Fibroblast of lung (primary cell): ENCODE data around the gene CCDC102A. TPM values are rescaled to one million over a fixed set of nuclear protein-coding genes. Genes with fewer than 3 reads are reported as not detected.

Source experiments
- DNase-seq, 2 donors: peaks; one replicate each; pipeline versions ENCODE4 v3.0.0 to v3.0.0-alpha.2; 2010; ENCODE audit warnings: low read depth in 2 of 2
- H2AFZ ChIP-seq: 2 replicates; pipeline ENCODE4 v1.5.1; 2012; ENCODE audit warnings: low read length, control low read depth, inconsistent platforms
- H3K27ac ChIP-seq: 2 replicates; pipeline ENCODE4 v1.5.1; 2011; ENCODE audit warnings: low read length, control low read depth; ENCODE audit not compliant: insufficient read depth
- H3K27me3 ChIP-seq: 2 replicates; pipeline ENCODE4 v1.5.1; 2011; ENCODE audit warnings: mild to moderate bottlenecking, low read length; ENCODE audit not compliant: control insufficient read depth, insufficient read depth
- H3K36me3 ChIP-seq: 2 replicates; pipeline ENCODE4 v1.5.1; 2011; ENCODE audit warnings: low read length; ENCODE audit not compliant: control insufficient read depth, insufficient read depth
- H3K4me1 ChIP-seq: 2 replicates; pipeline ENCODE4 v1.5.1; 2011; ENCODE audit warnings: low read length; ENCODE audit not compliant: control insufficient read depth, insufficient read depth; ENCODE audit errors: extremely low read depth
- H3K4me2 ChIP-seq: 2 replicates; pipeline ENCODE4 v1.5.1; 2011; ENCODE audit warnings: low read length, control low read depth; ENCODE audit not compliant: insufficient read depth; ENCODE audit errors: extremely low read depth
- H3K4me3 ChIP-seq, 4 experiments: fragments of 200-600 bp in 1 of 4; sonication (generic) in 1 of 4; replicated peaks in 1 of 4; 2 replicates each; pipeline ENCODE4 v1.5.1; 2011 to 2016; ENCODE audit warnings: low read length in 4 of 4, low read depth in 3 of 4, mild to moderate bottlenecking in 3 of 4, control low read depth in 2 of 4, inconsistent platforms in 1 of 4, mixed read lengths in 1 of 4; ENCODE audit not compliant: insufficient read depth in 1 of 4; ENCODE audit errors: control extremely low read depth in 1 of 4
- H3K79me2 ChIP-seq: 2 replicates; pipeline ENCODE4 v1.5.1; 2012; ENCODE audit warnings: mild to moderate bottlenecking, low read length, inconsistent platforms; ENCODE audit not compliant: control insufficient read depth, insufficient read depth
- H3K9ac ChIP-seq: 2 replicates; pipeline ENCODE4 v1.5.1; 2011; ENCODE audit warnings: mild to moderate bottlenecking, low read length, control low read depth; ENCODE audit not compliant: insufficient read depth
- H3K9me3 ChIP-seq: 2 replicates; pipeline ENCODE4 v1.5.1; 2012; ENCODE audit warnings: low read depth, low read length; ENCODE audit not compliant: control insufficient read depth, insufficient read depth
- H4K20me1 ChIP-seq: 2 replicates; pipeline ENCODE4 v1.5.1; 2011; ENCODE audit warnings: low read length; ENCODE audit not compliant: control insufficient read depth, insufficient read depth; ENCODE audit errors: extremely low read depth
- EZH2 ChIP-seq: IDR thresholded peaks from 2 replicates; pipeline ENCODE4 v1.5.1; 2012; ENCODE audit warnings: low read length, control low read depth, mild to moderate bottlenecking; ENCODE audit errors: missing control alignments
- polyA plus RNA-seq, 2 donors: library from polyadenylated mRNA; depleted of rRNA in 1 of 2; stranded (reverse) in 1 of 2; unstranded in 1 of 2; fragments of >200 nt; gene quantifications; 2 replicates each; pipeline ENCODE4 v1.2.1, GENCODE V29; 2011 to 2012; ENCODE audit warnings: missing spikeins in 1 of 2
- total RNA-seq: library from RNA; depleted of rRNA; stranded (reverse); fragments of >200 nt; gene quantifications from 2 replicates; pipeline ENCODE4 v1.2.1, GENCODE V29; 2014
- TF ChIP-seq, protein P1 (sequence below), 2 donors: IDR thresholded peaks in 1 of 2; conservative IDR thresholded peaks in 1 of 2; 1 replicate in 1 of 2; 2 replicates in 1 of 2; pipeline ENCODE4 v1.5.1; 2011 to 2012; ENCODE audit warnings: low read length in 2 of 2, control low read depth in 1 of 2, inconsistent platforms in 1 of 2, low read depth in 1 of 2, mild to moderate bottlenecking in 1 of 2

CCDC102A gene
- total and polyA plus RNA-seq, 2 donors (not counting 1 experiment from before 2014, with no cell fraction given) = 7.1 to 16.7 TPM

DNA sequence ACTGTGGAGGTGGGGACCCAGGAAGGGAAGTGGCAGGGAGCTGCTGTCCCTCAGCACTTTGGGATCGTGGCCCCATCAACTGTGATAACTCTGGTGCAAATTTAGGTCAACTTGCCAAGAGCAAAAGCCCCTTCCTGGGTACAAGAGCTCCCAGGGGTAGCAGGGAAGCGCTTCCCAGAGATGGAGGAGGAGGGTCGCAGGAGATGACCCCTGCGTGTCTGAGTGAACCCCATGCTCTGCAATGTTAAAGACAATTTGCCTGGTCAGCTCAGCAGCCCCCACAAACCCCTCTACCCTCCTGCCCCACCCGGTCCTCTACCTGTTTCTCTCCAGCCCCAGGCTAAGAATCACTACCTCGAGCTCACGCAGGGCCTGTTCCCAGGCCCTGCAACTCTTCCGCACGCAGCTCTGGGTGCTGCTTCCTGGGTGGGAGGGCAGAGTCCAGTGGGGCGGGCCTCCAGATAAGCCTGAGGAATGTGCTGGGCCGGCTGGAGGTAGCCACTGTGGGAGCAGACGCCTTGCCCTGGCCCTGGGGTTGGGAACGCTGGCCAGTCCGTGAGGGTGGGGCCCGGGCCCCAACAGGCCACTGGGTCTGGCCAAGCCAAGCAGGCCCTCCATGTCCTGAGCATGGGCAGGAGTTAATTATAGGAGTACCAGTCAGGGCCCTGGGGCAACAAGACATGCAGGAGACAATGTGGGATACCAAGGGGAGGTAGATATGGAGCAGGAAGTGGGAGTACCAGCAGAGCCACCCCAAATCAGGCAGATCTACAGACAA is 56.2 kb downstream of the CCDC102A start:
- H4K20me1 ChIP-seq = no peaks in the 10 kb centered on the region
- TF ChIP-seq, protein P1, sequence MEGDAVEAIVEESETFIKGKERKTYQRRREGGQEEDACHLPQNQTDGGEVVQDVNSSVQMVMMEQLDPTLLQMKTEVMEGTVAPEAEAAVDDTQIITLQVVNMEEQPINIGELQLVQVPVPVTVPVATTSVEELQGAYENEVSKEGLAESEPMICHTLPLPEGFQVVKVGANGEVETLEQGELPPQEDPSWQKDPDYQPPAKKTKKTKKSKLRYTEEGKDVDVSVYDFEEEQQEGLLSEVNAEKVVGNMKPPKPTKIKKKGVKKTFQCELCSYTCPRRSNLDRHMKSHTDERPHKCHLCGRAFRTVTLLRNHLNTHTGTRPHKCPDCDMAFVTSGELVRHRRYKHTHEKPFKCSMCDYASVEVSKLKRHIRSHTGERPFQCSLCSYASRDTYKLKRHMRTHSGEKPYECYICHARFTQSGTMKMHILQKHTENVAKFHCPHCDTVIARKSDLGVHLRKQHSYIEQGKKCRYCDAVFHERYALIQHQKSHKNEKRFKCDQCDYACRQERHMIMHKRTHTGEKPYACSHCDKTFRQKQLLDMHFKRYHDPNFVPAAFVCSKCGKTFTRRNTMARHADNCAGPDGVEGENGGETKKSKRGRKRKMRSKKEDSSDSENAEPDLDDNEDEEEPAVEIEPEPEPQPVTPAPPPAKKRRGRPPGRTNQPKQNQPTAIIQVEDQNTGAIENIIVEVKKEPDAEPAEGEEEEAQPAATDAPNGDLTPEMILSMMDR (conservative IDR thresholded peaks at IDR 0.05 in 1 of 2, IDR thresholded peaks at IDR 0.05 in 1 of 2; ENCODE audit: low read depth in 1 of 2, low read length in 2 of 2) = no peak
- no peak for TF ChIP-seq EZH2
- H3K9me3 ChIP-seq = no peaks in the 10 kb centered on the region
- no peaks in the 10 kb centered on the region for H3K27me3 ChIP-seq
- H3K36me3 ChIP-seq = peaks cover 2% of the 10 kb centered on the region
- H3K4me2 ChIP-seq = peak overlapping the region; percentile 83
- H3K79me2 ChIP-seq = no peaks in the 10 kb centered on the region
- H3K4me3 ChIP-seq = peak overlapping the region; percentile 41 to 65 (median 53)
- H3K27ac ChIP-seq = no peak overlapping the region
- peak overlapping the region; percentile 30 for H2AFZ ChIP-seq
- DNase-seq = peak; percentile 14 to 62
- H3K4me1 ChIP-seq = peaks cover 16% of the 10 kb centered on the region
- H3K9ac ChIP-seq = no peak overlapping the region

DNA sequence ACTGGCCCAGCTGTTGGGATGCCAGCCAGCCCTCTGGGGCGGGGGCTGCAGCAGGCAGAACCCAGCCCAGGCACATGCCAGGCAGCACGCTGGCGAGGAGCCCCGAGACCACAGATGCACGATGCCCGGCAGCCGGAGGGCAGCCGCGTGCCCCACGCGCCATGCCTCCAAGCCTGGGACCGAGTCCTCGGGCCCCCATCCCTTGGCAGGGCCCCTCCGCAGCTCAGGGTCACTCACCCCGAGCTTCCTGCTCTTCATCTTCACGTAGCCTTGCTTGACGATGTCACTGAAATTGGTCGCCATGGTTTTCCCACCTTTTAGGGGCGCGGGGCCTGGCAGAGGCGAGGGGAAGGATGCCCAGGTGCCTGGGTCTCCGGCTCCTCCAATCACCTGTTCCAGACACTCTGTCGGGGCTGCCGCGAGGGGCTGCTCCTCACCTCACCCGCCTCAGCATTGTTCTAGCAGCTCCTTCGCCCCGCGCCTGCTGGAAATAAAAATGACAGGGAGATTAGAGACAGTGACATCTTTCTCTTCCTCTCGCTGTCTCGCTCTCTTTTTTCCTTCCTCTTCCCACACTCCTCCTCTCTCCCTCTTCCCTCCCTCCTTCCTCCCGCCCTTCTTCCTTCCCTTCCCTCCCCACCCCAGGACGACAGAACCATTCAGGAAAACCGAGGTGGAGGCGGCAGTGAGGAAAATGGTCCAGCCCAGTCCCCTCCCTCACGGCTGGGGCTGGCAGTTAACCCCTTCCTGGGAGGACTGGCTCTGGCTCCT is 57.0 kb downstream of the CCDC102A start:
- H4K20me1 ChIP-seq = no peaks in the 10 kb centered on the region
- no peaks in the 10 kb centered on the region for H3K9me3 ChIP-seq
- H3K4me3 ChIP-seq = peak overlapping the region; percentile 41 to 65 (median 53)
- peaks cover 16% of the 10 kb centered on the region for H3K4me1 ChIP-seq
- H3K9ac ChIP-seq = peak overlapping the region; percentile 46
- H3K36me3 ChIP-seq = peaks cover 3% of the 10 kb centered on the region
- no peak overlapping the region for H3K27ac ChIP-seq
- H3K27me3 ChIP-seq = no peaks in the 10 kb centered on the region
- TF ChIP-seq EZH2 = no peak
- TF ChIP-seq, protein P1 (conservative IDR thresholded peaks at IDR 0.05 in 1 of 2, IDR thresholded peaks at IDR 0.05 in 1 of 2; ENCODE audit: low read depth in 1 of 2, low read length in 2 of 2) = no peak
- peak overlapping the region; percentile 83 for H3K4me2 ChIP-seq
- H3K79me2 ChIP-seq = no peaks in the 10 kb centered on the region
- DNase-seq = peak; percentile 56 to 74
- H2AFZ ChIP-seq = peak overlapping the region; percentile 59
